Activated naive CD8-positive, alpha-beta T cell treated with anti-CD3 and anti-CD28 coated beads, Interleukin-2, amount 50 U/mL, for 24 hours (primary cell): Measurements from ENCODE around the gene APBA2.

ENCODE experiments used
- ATAC-seq: fragments of 150-1000 bp; cut with Tn5 transposase; one replicate; pipeline ENCODE4 v1.10.0; 2021
- DNase-seq: peaks from one replicate; pipeline ENCODE4 v3.0.0; 2021
- H3K27ac Mint-ChIP-seq: one replicate; pipeline ENCODE4 v1.8.0; 2021; ENCODE audit warnings: mild to moderate bottlenecking, mixed read lengths
- H3K27me3 Mint-ChIP-seq: one replicate; pipeline ENCODE4 v1.8.0; 2021; ENCODE audit warnings: mixed read lengths
- H3K36me3 Mint-ChIP-seq: one replicate; pipeline ENCODE4 v1.8.0; 2021; ENCODE audit warnings: low read depth, mixed read lengths
- H3K4me1 Mint-ChIP-seq: one replicate; pipeline ENCODE4 v1.8.0; 2021; ENCODE audit warnings: mixed read lengths
- H3K4me3 Mint-ChIP-seq: one replicate; pipeline ENCODE4 v1.8.0; 2021; ENCODE audit warnings: mild to moderate bottlenecking, moderate library complexity, mixed read lengths
- H3K9me3 Mint-ChIP-seq: one replicate; pipeline ENCODE4 v1.8.0; 2021; ENCODE audit warnings: mixed read lengths

The APBA2 gene

GRCh38 chr15:29102911-29103823 lies 217.4 kb downstream of the APBA2 start:
- DNase-seq = peak; percentile 23
- no peaks in the 10 kb centered on the region for H3K36me3 Mint-ChIP-seq

GRCh38 chr15:29103824-29104565 lies 218.2 kb downstream of the APBA2 start:
- H3K9me3 Mint-ChIP-seq = no peaks in the 10 kb centered on the region
- H3K27ac Mint-ChIP-seq = no peak overlapping the region
- no peaks in the 10 kb centered on the region for H3K4me1 Mint-ChIP-seq
- ATAC-seq (peak; percentile 61), DNase-seq (peak; percentile 68)
- H3K36me3 Mint-ChIP-seq = no peaks in the 10 kb centered on the region
- H3K4me3 Mint-ChIP-seq = no peak overlapping the region
- H3K27me3 Mint-ChIP-seq = no peaks in the 10 kb centered on the region

More at GRCh38 chr15:29102911-29103823, 217.4 kb downstream of the APBA2 start:
- Mint-ChIP-seq H3K4me3 (no peak overlapping the region), H3K27me3 (no peaks in the 10 kb centered on the region), H3K4me1 (no peaks in the 10 kb centered on the region), H3K9me3 (no peaks in the 10 kb centered on the region), H3K27ac (no peak overlapping the region)
- no peak for ATAC-seq

- no peak overlapping the region for H3K4me3 Mint-ChIP-seq
- no peaks in the 10 kb centered on the region for H3K36me3 Mint-ChIP-seq
- no peaks in the 10 kb centered on the region for H3K27me3 Mint-ChIP-seq
- ATAC-seq = no peak
- no peaks in the 10 kb centered on the region for H3K9me3 Mint-ChIP-seq
- no peak for DNase-seq
- H3K4me1 Mint-ChIP-seq = no peaks in the 10 kb centered on the region
- no peak overlapping the region for H3K27ac Mint-ChIP-seq
Measured at GRCh38 chr15:29104566-29104880, 218.7 kb downstream of the APBA2 start.

GRCh38 chr15:29105151-29105854 lies 219.5 kb downstream of the APBA2 start:
- no peak for ATAC-seq
- DNase-seq = no peak
- Mint-ChIP-seq H3K36me3 (no peaks in the 10 kb centered on the region), H3K4me1 (no peaks in the 10 kb centered on the region), H3K9me3 (no peaks in the 10 kb centered on the region), H3K27ac (no peak overlapping the region), H3K4me3 (no peak overlapping the region), H3K27me3 (no peaks in the 10 kb centered on the region)

GRCh38 chr15:29106116-29106515 lies 220.3 kb downstream of the APBA2 start:
- Mint-ChIP-seq H3K4me3 (no peak overlapping the region), H3K36me3 (no peaks in the 10 kb centered on the region), H3K4me1 (no peaks in the 10 kb centered on the region), H3K9me3 (no peaks in the 10 kb centered on the region), H3K27me3 (no peaks in the 10 kb centered on the region), H3K27ac (no peak overlapping the region)
- DNase-seq (no peak), ATAC-seq (no peak)

- no peaks in the 10 kb centered on the region for H3K36me3 Mint-ChIP-seq
- ATAC-seq = no peak
Measured at GRCh38 chr15:29106551-29107290, 220.9 kb downstream of the APBA2 start.

GRCh38 chr15:29107291-29107890 lies 221.6 kb downstream of the APBA2 start:
- no peak for ATAC-seq
- Mint-ChIP-seq H3K4me3 (no peak overlapping the region), H3K4me1 (no peaks in the 10 kb centered on the region), H3K27ac (no peak overlapping the region), H3K36me3 (no peaks in the 10 kb centered on the region), H3K27me3 (no peaks in the 10 kb centered on the region), H3K9me3 (no peaks in the 10 kb centered on the region)
- DNase-seq = no peak

More at GRCh38 chr15:29106551-29107290, 220.9 kb downstream of the APBA2 start:
- H3K27ac Mint-ChIP-seq = no peak overlapping the region
- no peaks in the 10 kb centered on the region for H3K9me3 Mint-ChIP-seq
- H3K4me3 Mint-ChIP-seq = no peak overlapping the region
- no peaks in the 10 kb centered on the region for H3K4me1 Mint-ChIP-seq
- H3K27me3 Mint-ChIP-seq = no peaks in the 10 kb centered on the region
- DNase-seq = no peak

- Mint-ChIP-seq H3K4me3 (no peak overlapping the region), H3K27me3 (no peaks in the 10 kb centered on the region), H3K27ac (no peak overlapping the region), H3K4me1 (no peaks in the 10 kb centered on the region), H3K36me3 (no peaks in the 10 kb centered on the region), H3K9me3 (no peaks in the 10 kb centered on the region)
- ATAC-seq = no peak
- DNase-seq = no peak
Measured at GRCh38 chr15:29107971-29108645, 222.3 kb downstream of the APBA2 start.

- DNase-seq (no peak), ATAC-seq (no peak)
- peaks cover 2% of the 10 kb centered on the region for H3K27me3 Mint-ChIP-seq
- no peaks in the 10 kb centered on the region for H3K36me3 Mint-ChIP-seq
- H3K9me3 Mint-ChIP-seq = no peaks in the 10 kb centered on the region
- peaks cover 8% of the 10 kb centered on the region for H3K4me1 Mint-ChIP-seq
- no peak overlapping the region for H3K27ac Mint-ChIP-seq
- H3K4me3 Mint-ChIP-seq = no peak overlapping the region
Measured at GRCh38 chr15:29109762-29110161, 224.0 kb downstream of the APBA2 start.

- Mint-ChIP-seq H3K27ac (no peak overlapping the region), H3K4me1 (peaks cover 9% of the 10 kb centered on the region), H3K4me3 (no peak overlapping the region), H3K36me3 (no peaks in the 10 kb centered on the region), H3K27me3 (peaks cover 2% of the 10 kb centered on the region), H3K9me3 (no peaks in the 10 kb centered on the region)
- ATAC-seq = no peak
- no peak for DNase-seq
Measured at GRCh38 chr15:29110176-29110575, 224.4 kb downstream of the APBA2 start.

- no peak for DNase-seq
- no peak for ATAC-seq
- H3K4me3 Mint-ChIP-seq = no peak overlapping the region
- peaks cover 9% of the 10 kb centered on the region for H3K4me1 Mint-ChIP-seq
- H3K36me3 Mint-ChIP-seq = no peaks in the 10 kb centered on the region
- peaks cover 2% of the 10 kb centered on the region for H3K27me3 Mint-ChIP-seq
- no peak overlapping the region for H3K27ac Mint-ChIP-seq
- no peaks in the 10 kb centered on the region for H3K9me3 Mint-ChIP-seq
Measured at GRCh38 chr15:29110733-29111132, 225.0 kb downstream of the APBA2 start.

GRCh38 chr15:29111705-29112281 lies 226.0 kb downstream of the APBA2 start:
- Mint-ChIP-seq H3K27me3 (peaks cover 2% of the 10 kb centered on the region), H3K27ac (no peak overlapping the region), H3K9me3 (no peaks in the 10 kb centered on the region), H3K36me3 (no peaks in the 10 kb centered on the region), H3K4me1 (peaks cover 9% of the 10 kb centered on the region), H3K4me3 (no peak overlapping the region)
- DNase-seq = no peak
- ATAC-seq = no peak
